ENCODE measurements around the gene RAMP1.

The RAMP1 gene

DNA sequence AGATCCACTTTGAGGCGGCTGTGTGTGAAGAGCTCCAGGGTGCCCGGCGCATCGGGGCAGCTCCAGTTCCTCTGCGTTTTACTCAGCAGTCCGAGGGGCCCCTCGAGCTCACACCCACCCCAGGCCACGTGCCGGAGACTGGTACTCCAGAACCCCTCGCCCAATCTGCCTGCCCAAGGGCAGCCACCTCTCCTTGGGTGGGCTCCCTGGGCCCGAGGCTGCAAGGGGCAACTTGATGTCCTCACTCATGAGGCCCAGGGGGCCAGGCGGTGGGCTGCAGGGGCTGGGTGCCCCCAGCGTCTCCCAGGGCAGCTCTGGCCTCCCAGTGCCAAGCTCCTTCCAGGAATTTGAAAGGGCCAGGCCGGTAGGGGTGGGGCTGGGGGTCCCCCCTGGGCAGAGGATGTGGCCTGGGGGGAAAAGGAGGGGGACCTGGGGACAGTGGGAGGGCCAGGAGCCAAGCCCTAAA is 16.7 kb downstream of the RAMP1 start:
- no peak for DNase-seq (ENCODE audit: low read depth in 2 of 3, low spot score in 1 of 3)

DNA sequence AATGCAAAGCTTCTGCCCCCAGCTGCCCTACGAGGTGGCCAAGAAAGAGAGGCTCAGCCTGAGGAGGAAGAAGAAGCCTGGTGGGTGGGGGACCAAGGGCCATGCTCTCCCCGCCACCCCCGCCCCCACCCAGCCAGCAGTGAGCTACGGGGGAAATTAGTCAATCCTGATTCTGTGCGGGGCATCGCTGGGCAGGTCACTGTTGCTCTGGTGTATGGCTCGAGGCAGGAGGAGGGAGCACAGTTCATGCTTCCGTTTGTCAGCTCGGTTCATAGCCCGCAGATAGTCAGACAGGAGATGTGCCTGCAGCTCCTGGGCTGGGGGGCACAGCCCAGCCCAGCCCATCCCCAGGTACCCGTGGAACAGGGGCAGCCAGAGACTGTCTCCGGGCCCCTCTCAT is 17.1 kb downstream of the RAMP1 start:
- DNase-seq (ENCODE audit: low read depth in 2 of 3, low spot score in 1 of 3): no peak

DNA sequence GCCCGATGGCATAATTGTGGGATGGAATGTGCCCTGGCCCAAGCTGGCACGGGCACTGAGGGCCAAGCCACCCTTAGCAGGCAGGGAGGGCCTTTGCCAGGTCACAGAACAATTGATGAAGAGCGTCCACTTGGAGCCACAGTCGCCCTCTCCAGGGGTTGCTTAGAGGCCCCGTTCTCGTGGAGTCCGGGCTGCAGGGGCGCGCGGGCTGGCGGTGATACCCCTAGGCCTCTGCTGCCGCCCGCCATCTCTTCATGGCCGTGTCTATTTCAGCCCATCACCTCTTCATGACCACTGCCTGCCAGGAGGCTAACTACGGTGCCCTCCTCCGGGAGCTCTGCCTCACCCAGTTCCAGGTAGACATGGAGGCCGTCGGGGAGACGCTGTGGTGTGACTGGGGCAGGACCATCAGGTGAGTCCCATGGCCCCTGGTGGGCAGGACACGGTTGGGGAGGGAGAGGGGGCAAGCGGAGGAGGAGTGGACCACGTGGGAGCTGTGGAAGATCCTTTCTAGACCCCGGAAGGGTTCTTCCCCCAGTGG is 17.6 kb downstream of the RAMP1 start:
- no peak for DNase-seq (ENCODE audit: low read depth in 2 of 3, low spot score in 1 of 3)

DNA sequence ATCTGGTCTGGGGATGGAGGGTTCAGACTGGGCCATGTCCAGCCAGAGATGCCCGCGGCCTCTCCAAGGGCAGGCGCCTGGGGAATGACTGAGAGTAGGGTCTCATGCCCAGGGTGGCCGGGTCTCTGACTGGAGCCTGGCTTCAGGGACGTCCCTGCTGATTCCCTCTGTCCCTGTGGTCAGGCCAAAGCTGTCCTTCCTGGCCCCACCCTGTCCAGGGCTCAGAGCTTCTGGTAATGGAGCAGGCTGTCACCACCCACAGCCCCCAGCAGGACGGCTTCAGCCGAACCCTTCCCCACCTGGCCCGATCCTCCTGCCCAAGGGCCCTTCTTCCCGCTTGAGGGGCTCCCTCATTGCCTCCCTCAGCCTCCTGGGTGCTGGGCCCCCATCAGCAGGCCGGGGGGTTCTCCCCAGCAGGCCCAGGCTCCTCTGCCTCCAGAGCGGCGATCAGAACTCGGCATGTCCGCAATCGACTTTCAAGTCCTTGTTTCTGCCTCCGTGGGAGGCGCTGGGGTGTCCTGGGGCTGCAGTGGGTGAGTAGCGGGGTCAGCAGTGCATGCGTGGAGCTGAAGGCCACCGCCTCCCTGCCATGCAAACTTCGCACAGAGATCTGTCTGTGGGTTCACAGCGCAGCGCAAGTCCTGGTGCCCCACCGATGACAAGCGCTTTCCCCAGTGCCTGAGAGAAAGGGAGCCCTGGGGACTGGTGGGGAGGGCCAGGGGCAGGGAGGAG is 18.3 kb downstream of the RAMP1 start:
- DNase-seq (ENCODE audit: low read depth in 2 of 3, low spot score in 1 of 3): no peak

DNA sequence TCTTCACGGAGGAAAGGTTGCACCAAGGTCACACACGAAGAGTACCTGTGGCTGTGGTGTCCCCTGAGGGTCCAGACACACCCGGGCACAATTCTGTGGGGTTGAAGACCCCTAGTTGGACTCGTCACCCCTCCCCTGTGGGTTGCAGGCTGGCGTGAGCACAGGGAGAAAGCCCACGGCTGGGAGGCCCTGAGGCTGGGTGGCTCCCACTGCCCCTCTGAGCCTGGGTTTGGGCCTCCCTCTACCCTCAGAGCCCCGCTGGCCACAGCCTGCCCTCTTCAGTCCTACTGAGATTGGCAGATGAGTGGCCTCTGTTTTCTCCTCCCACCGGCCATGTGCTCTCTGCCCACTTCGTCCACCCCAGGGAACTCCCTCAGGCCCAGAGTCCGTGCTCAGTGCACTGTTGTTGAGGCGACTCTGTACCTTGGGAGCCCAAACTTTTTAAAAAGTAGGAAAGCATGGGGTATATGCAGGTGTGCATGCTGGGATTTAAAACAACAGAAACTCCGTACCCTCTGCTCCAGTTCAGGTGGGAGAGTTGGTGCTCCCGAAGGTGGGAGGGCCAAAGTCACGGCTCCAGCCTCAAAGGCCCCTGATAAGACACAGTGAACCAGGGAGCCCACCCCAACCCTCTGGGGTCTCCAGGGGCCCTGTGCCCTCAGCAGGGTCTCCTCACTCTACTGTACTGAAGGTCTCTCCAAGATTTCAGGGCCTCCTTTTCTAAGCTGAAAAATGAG is 19.1 kb downstream of the RAMP1 start:
- DNase-seq (ENCODE audit: low read depth in 2 of 3, low spot score in 1 of 3): no peak

DNA sequence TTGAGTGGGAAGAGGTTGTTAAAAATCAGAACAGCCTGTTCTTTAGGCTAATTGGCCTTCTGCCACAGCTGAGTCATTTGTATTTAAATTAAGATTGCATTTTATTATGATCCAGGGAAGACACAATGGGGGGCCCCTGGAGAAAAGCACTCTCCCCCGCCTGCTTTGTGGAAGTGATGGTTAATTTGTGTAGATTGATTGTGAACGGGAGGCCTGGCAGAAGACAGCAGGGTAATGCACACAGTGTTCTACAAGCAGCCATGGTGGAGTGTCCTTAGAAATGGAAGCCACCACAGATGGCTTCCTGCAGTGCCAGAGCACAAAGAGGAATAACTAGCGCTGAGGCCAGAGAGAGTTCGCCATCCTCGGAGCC is 19.6 kb downstream of the RAMP1 start:
- no peak for DNase-seq (ENCODE audit: low read depth in 2 of 3, low spot score in 1 of 3)

DNA sequence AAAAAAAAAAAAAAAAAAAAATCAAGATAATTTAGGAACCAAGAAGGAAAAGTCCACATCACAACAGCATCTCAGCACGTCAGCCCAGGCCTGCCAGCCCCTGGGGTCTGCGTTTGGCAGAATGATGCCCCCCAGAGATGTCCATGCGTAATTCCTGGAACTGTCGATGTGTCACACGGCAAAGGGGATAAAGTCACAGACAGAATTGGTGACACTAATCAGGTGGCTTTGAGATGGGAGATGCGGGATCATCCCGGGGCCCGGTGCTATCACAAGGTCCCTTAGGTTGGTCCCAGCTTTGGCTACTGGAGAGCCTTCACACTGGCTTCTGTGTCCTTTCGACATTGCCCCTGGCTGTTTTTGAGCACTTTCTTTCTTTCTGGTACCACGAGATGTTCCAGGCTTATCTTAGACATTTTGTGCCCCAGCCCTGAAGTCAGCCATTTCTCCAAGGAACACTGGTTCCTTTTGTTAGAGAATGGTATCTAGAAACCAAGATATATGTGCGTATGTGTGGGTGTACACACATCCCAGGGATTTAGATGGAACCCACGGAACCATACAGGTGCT is 20.7 kb downstream of the RAMP1 start:
- DNase-seq (ENCODE audit: low read depth in 2 of 3, low spot score in 1 of 3): no peak

DNA sequence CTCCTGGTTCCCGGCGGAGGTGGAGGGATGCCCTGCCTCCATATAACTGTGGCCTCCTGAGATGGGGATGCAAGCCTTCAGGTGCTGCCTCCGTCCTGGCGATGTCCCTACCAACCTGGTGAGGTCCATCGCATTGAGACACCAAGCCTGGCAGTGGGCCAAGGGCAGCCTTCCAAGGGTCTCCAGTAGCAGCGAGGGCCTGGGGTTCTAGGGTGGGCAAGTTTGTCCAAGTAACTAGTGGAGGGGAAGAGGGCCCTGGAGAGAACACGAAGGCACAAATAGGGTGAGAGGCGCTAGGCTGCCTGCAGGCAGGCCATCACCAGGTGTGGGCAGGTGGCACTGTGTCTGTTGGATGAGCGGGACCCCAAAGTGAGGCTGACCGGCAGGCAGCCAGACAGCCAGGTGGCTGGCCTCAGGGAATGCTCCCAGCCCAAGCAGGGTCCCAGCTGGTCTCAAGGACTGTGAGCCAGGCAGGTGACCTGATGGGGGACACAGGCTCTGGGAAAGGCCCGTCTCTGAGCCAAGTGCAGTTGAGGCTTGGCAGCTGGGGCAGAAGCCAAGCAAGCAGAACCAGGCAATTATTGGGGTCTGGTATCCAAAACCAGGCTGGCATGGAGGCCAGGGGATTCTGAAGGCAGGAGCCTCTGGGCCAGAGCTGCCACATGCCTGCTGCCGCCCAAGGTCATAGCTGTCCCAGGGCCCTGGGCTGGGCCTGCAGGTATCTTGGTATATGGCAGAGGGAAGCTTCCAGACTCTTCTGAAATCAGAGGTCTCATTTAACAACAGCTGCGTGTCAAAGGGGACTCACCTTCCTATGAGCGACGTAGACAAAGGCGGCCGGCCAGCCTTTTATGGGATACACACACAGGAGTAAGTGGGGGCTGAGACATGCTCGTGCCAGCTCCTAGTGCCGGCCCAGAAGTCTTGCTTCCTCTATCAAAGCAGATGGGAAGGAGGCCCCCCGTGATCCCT is 23.4 kb downstream of the RAMP1 start:
- DNase-seq (ENCODE audit: low read depth in 2 of 3, low spot score in 1 of 3): no peak

DNA sequence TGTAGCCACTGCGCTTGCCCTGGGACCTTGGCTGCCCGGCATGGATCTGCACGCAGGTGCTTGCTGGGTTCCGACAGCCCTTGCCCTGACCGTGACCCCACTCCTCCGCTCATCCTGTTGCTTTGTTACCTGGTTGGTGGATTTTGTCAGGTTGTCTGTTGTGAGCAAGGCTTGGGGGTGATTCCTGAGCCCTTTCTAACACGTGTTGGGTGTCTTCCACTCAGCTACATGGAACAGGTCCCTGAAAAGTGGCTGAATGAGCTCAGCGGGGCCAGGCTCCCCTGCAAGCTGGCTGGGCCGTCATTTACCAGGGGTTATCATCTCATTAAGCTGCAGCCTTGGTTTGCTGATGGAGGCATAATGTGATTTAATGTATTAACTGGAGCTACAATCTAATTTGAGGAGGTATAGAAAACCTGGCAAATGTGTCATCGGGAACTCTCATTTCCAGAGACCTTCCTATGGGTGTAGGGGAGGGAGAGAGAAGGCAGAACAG is 24.6 kb downstream of the RAMP1 start:
- no peak for DNase-seq (ENCODE audit: low read depth in 2 of 3, low spot score in 1 of 3)

DNA sequence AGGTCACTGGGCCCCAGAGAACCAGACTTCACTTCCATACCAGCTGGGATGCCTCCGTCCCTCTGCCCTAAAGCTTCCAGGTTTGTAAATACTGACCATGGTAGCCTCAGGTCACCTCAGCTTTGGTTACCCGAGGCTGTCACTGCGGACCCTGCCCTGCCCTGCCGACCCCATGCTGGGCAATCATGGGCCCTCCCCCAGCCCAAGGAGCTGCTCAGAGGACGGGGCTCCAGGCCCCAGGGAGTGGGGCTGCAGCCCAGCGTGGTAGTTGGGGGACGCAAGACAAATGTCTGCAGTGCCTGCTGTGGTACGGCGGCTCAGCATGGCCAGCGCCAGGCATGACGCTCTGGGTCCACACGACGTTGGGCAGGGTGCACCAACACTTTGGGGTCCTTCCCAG is 25.3 kb downstream of the RAMP1 start:
- no peak for DNase-seq (ENCODE audit: low read depth in 2 of 3, low spot score in 1 of 3)

DNA sequence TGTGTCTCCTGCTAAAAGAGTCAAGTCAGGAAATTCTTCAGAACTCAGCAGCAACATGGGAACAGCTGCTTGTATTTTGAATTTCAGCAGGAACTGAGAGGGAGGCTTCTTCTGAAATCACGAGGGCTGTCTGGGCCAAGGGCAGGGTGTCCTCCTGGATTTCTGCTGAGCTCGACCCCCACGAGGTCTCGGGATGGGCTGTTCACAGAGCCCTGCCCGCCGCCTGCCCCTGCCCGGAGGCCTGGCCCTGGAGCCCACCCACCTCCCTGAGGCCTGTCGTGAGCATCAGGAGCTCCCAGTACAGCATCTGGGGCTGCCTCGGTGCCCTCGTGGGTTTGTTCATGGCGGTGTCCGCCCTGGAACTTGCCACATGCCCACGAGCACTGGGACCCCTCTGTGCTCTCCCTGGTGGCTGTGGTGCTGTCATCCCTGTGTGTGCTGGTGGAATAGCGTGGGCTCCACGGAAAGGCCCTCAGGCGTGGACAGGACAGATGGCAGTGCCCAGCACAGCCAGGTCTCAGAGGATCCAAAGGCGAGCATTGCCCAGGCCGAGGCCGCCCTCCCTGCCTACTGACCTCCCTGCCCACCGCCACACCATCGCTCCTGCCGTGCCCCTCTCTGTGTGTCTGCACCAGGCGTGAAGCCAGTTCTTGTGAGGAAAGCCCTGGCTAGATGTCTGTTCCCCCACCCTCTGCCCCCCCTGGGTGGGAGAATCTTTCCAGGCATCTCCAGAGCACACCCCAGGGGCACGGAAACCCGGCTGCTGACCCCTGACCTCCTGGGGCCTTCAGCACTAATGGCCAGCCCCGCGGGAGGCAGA is 25.9 kb downstream of the RAMP1 start:
- DNase-seq (ENCODE audit: low read depth in 2 of 3, low spot score in 1 of 3): no peak

DNA sequence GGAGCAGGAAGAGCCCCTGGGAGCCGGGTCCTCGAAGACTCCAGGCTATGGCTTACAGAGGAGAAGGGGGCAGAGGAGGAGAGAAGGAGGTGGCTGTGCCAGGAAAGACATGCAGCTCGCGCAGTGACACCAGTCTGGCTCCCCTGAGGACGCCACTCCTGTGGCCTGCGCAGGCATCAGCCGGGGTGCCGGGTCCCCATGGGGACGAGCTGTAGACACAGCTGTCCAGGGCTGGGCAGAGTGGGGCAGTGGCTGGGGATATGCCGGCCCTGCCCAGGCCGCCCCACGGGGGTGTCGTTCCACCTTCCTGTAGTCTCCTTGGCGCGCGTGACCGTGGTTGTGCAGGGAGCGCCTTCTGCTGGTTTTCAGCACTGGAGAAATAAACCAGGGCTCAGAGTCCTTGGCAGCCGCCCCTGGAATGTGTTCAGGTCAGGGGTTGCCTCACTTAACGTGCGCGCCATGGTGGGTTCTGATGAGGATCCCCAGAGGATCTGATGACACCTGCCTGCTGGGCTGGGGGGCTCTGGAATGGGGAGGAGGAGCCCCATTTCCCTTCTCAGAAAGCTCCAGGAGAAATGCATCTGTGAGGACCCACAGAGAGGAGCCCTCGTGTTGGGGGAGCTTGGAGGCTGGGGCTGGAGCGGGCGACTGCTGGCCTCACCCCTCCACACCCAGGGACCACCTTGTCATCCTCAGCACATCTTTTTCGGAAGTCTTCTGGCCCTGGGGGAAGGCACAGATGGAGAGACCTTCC is 26.7 kb downstream of the RAMP1 start:
- no peak for DNase-seq (ENCODE audit: low read depth in 2 of 3, low spot score in 1 of 3)

DNA sequence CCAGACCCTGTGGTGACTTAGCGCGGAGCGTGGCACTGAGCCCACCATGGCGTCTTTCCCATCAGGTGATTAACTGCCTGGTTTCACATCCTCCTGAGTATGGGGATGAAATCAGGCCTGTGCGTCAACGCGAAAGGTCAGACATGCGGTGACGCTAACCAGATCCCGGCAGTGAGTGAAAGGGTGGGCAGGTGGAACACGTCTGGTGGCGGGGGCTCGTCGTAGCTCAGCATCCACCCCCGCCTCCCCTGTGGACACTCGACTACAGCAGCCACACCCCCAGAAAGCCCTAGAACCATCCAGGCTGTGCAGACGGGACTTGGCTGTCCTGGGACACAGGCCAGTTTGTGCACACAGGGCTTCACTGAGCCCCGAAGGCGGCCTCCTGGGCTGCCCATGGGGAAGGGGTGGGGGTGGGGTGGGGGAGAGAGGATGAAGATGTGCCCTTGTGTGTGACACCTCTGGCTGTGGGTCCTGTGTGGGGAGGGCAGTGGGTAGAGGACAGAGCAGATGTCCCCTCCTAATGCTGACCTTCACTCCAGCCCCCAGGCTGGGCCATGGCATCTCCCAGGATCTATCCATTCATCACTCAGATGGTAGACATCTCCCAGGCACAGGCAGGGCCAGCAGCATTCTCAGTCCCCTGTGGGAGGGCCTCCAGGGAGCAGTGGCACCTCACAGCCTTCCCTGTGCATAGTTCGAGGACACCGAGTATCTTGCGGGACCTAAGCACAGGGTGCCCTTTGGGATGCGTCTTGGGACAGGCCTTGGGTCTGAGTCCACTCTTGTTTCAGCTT is 27.5 kb downstream of the RAMP1 start:
- DNase-seq (ENCODE audit: low read depth in 2 of 3, low spot score in 1 of 3): no peak

DNA sequence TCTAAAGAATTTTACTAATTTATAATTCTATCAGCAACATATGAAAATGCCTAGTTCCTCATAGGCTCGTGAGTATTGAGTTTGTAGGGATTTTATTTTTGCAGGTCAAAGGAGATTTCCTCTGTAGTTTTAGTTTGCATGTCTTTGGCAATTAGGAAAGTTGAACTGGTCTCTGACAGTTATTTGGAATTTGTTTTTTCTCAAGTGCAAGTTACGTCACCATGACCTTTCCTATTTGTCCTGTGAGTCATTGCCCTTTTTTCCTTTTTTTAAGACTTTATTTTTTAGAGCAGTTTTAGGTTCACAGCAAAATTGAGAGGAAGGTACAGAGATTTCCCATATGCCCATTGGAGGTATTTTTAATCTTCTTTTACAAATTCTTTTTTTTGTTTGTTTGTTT is 29.0 kb downstream of the RAMP1 start:
- DNase-seq (ENCODE audit: low read depth in 2 of 3, low spot score in 1 of 3): no peak

DNA sequence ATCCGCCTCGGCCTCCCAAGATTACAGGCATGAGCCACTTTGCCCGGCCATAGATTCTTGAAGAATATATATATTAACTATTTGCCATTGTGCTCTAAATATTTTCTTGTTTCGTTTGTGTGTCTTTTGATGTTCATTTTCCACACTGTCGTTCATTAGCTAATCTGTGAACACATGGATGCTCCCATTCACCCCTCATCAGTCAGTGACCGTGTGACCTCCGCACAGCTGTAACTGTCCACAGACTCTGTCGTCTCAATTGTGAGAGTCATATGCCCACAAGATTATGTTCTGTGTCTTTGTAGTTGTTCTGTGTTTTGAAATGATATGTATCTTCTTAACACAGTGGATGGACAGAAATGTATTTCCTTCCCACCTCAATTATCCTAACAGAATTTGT is 29.6 kb downstream of the RAMP1 start:
- DNase-seq (ENCODE audit: low read depth in 2 of 3, low spot score in 1 of 3): no peak

DNA sequence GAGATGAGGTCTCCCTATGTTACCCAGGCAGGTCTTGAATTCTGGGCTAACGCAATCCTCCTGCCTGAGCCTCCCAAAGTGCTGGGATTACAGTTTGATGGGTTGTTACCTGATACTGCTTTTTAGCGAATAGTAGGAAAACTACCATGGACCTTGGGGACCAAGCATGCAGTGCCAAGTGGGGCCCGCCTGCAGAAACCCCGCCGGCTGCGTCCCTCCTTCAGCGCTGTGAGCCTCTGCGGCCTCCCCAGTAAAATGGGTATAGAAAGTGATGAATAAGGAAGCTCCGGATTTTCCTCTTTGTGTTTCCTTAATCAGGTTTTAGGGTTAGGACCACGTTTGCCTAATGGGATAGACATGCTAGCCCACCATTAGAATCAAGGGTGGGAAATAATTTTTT is 30.4 kb downstream of the RAMP1 start:
- DNase-seq (ENCODE audit: low read depth in 2 of 3, low spot score in 1 of 3): no peak

DNA sequence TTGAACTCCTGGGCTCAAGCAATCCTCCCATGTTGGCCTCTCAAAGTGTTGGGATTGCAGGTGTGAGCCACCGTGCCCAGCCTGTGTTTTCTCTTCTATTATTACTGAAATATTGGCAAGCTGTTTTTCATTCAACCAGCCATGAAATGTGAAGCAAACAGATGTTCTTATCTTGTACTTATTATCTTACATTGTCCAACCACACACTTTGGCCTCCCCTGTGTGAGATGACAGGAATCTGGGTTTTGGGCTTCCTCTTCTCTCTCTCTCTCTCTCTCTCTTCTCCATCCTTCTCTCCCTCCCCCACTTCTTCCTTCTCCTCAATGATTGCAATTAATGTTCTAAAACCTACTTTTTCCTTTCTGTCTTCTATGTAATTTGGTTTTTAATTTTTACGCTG is 33.1 kb downstream of the RAMP1 start:
- no peak for DNase-seq (ENCODE audit: low read depth in 2 of 3, low spot score in 1 of 3)

DNA sequence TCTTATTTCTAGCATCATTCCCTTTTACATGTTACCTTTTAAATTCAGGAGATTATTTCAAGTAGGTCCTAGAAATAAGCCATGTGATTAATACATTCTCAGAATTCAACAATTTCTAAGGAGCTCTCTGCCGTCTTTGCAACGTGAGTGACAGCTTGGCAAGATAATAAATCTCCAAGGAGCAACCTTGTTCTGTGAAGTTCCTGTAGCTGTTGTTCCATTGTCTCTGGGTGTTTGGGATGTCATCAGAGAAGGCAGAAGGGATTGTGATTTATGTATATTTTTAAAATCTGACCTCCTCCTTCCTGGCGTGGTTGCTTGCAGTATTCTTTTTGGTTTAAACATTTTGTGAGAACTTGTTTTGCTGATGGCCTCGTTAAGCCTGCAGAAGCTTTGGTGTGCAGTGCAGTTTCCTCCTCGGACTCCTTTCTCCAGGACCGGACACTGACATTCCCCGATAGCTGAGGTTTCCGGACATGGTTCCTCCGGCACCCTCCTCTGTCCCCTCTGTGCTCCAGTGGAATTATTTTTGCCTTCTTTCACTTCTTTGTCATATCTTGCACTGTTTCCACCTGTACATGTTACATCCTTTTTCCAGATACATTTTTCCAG is 33.7 kb downstream of the RAMP1 start:
- no peak for DNase-seq (ENCODE audit: low read depth in 2 of 3, low spot score in 1 of 3)
